Measurements from ENCODE around the gene PLD3.
"Not testable (repeated sequence)": the region's sequence is repeated elsewhere in the genome, so short reads cannot be mapped to it uniquely, and the experiment has no call there.

DNA sequence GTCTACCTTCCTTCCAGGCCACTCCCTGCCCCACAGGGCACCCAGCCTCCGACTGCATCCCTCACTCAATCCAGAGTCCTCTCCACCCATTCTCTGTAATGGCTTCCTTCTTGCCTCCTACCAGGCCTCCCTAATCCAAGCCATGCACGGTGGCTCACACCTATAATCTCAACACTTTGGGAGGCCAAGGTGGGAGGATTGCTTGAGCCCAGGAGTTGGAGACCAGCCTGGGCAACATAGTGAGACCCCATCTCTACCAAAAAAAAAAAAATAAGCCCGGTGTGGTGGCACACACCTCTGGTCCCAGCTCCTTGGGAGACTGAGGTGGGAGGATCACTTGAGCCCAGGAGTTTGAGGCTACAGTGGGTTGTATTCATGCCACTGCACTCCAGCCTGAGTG lies 21.8 kb downstream of the PLD3 start:
- TF ChIP-seq, protein P1, sequence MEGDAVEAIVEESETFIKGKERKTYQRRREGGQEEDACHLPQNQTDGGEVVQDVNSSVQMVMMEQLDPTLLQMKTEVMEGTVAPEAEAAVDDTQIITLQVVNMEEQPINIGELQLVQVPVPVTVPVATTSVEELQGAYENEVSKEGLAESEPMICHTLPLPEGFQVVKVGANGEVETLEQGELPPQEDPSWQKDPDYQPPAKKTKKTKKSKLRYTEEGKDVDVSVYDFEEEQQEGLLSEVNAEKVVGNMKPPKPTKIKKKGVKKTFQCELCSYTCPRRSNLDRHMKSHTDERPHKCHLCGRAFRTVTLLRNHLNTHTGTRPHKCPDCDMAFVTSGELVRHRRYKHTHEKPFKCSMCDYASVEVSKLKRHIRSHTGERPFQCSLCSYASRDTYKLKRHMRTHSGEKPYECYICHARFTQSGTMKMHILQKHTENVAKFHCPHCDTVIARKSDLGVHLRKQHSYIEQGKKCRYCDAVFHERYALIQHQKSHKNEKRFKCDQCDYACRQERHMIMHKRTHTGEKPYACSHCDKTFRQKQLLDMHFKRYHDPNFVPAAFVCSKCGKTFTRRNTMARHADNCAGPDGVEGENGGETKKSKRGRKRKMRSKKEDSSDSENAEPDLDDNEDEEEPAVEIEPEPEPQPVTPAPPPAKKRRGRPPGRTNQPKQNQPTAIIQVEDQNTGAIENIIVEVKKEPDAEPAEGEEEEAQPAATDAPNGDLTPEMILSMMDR (IDR thresholded peaks at IDR 0.05) = not testable (repeated sequence)
- not testable (repeated sequence) for TF ChIP-seq POLR2A (IDR thresholded peaks at IDR 0.05)

Measured in uterus (tissue), 2 donors.